ENCODE results near the gene TRPM6.
A peak's percentile ranks its signal among the peaks of the same experiment; 100 is the strongest.

- TF ChIP-seq CTCF (conservative IDR thresholded peaks at IDR 0.05) (peak; percentile 97), ZFX (IDR thresholded peaks at IDR 0.05) (no peak)
These were observed 117.0 kb downstream of the TRPM6 start for GRCh38 chr9:74770508-74771261.
